IPS-NIHi7 (cell line): ENCODE measurements around the gene FNDC1.

Source experiments
- DNase-seq: peaks from one replicate; pipeline ENCODE4 v3.0.0; 2012; ENCODE audit warnings: mixed read lengths; ENCODE audit errors: extremely low spot score

Gene FNDC1

GRCh38 chr6:159212028-159212427 is 42.8 kb downstream of the FNDC1 start:
- DNase-seq, result no peak

DNA sequence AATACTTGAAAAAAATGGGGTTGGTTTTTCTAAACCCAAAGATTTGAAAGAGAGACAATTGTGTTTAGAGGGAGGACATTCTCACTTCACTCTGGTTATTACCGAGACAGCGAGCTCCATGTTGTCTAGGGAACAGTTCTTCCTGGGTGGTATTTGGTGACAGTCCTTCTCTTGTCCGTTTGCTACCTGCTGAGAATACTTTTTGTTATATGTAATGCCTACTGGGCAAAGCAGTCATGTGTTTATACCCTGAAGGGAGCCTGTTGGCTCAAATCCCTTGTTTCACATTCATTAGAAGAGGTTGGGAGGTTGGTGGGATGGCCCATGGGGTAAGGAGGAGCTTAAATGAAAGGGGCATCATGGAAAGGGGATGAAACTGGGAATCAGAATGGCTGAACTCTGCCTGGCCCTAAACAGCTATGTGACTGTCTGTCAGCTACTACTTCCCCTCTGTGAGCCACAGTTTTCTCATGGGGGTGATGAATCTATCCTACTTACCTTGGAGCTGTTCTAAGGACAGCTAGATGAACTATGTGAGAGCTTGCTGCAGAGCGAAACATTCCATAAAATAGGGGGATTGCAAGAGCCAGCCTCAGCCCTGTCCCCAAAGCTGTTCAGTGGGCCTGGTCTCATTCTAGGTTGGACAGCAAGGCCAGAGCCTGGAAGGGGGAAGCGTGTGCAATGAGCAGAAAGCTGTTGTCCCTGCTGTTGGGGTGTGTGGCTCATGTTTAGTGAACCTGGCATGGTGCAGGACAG is 43.5 kb downstream of the FNDC1 start:
- DNase-seq, result no peak

- DNase-seq, result no peak
These were observed 44.2 kb downstream of the FNDC1 start for GRCh38 chr6:159213405-159213804.

DNA sequence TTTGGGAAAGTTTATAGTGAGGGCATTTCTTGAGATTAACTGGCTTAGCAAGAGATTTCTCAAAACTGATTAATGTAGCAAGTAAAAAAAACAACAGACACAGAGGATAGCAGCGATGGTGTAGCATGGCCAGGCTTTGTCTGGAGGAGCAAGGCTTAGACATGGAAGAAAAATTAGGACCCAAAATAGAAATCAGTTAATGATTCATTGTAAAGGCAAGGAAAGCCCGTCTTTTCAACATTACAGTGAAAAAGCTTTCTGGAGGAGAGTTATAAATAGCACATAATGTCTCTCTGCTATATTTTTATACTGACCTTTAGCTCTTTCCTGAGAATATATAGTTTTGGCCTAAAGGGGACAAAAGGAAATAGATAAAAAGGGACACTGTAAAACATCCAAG is 45.1 kb downstream of the FNDC1 start:
- DNase-seq, result no peak

GRCh38 chr6:159217595-159218275 is 48.5 kb downstream of the FNDC1 start:
- peak; percentile 88 for DNase-seq

- DNase-seq, result no peak
These were observed 50.9 kb downstream of the FNDC1 start for GRCh38 chr6:159220093-159220492.

- DNase-seq, result no peak
These were observed 52.4 kb downstream of the FNDC1 start for GRCh38 chr6:159221486-159222170.

DNA sequence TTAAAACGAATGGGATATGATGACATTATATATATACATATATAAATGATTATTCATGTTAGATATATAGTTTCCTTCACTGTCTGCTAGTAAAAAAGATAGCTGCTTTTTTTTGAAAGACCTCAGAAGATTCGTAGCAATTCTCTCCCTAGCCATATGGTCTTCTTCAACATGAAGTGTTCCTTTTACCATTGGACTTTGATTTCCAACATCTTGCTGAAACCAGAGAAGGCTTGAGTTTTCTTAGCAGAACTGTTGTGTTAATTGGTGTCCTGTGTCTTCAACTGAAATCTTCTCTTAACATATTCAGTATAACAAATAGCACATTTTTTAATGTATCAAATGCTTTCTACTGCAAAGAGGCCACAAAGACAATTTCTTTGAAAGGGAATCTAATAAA is 55.3 kb downstream of the FNDC1 start:
- DNase-seq, result no peak

- DNase-seq, result no peak
These were observed 60.5 kb downstream of the FNDC1 start for GRCh38 chr6:159229651-159230051.

DNA sequence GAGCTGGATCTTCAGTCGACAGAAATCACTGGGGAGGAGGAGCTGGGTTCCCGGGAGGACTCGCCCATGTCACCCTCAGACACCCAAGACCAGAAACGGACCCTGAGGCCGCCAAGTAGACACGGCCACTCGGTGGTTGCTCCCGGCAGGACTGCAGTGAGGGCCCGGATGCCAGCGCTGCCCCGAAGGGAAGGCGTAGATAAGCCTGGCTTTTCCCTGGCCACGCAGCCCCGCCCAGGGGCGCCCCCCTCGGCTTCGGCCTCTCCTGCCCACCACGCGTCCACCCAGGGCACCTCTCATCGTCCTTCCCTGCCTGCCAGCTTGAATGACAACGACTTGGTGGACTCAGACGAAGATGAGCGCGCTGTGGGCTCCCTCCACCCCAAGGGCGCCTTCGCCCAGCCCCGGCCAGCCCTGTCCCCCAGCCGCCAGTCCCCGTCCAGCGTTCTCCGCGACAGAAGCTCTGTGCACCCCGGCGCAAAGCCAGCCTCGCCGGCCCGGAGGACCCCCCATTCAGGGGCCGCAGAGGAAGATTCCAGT is 63.0 kb downstream of the FNDC1 start:
- no peak for DNase-seq

DNA sequence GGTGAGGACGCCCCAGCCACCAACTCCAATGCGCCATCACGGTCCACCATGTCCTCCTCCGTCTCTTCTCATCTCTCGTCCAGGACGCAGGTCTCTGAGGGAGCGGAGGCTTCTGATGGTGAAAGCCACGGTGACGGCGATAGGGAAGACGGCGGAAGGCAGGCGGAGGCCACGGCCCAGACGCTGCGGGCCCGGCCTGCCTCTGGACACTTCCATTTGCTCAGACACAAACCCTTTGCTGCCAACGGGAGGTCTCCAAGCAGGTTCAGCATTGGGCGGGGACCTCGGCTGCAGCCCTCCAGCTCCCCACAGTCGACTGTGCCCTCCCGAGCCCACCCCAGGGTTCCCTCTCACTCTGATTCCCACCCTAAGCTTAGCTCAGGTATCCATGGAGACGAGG is 63.6 kb downstream of the FNDC1 start:
- DNase-seq, result no peak

DNA sequence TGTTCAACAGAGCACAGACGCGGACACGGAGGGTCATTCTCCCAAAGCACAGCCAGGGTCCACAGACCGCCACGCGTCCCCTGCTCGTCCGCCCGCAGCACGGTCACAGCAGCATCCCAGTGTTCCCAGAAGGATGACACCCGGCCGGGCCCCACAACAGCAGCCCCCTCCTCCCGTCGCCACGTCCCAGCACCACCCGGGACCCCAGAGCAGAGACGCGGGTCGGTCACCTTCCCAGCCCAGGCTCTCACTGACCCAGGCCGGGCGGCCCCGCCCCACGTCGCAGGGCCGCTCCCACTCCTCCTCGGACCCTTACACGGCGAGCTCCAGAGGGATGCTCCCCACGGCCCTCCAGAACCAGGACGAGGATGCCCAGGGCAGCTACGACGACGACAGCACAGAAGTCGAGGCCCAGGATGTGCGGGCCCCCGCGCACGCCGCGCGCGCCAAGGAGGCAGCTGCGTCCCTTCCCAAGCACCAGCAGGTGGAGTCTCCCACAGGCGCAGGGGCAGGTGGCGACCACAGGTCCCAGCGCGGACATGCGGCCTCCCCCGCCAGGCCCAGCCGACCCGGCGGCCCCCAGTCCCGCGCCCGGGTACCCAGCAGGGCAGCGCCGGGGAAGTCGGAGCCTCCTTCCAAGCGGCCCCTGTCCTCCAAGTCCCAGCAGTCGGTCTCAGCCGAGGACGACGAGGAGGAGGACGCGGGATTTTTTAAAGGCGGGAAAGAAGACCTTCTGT is 64.3 kb downstream of the FNDC1 start:
- peak; percentile 67 for DNase-seq

DNA sequence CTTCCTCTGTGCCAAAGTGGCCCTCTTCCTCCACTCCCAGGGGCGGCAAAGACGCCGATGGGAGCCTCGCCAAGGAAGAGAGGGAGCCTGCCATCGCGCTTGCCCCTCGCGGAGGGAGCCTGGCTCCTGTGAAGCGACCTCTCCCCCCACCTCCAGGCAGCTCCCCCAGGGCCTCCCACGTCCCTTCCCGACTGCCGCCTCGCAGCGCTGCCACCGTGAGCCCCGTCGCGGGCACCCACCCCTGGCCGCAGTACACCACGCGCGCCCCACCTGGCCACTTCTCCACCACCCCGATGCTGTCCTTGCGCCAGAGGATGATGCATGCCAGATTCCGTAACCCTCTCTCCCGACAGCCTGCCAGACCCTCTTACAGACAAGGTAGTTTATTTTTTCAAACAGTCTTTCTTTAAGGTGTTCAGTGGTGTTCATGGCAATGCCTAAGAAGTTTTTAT is 64.9 kb downstream of the FNDC1 start:
- DNase-seq, result no peak

GRCh38 chr6:159238920-159239558 is 69.8 kb downstream of the FNDC1 start:
- no peak for DNase-seq

DNA sequence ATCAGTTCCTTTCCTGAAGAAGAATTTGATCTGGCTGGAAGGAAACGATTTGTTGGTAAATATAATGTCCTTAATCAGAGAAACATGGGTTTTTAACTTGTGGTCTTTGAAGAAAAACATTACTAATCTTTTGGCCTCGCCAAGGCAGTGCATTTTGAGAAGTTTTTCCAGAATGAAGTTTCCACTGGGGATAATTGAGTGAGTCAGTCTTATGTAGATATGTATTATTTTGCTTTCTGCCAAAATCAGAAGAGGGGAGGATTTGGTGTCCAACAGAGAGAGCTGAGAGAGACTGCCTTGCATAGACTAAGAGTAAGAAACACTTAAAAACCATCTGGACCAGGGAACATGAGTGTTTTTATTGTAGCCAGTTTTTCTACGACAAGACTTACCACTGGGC is 79.9 kb downstream of the FNDC1 start:
- DNase-seq, result no peak

DNA sequence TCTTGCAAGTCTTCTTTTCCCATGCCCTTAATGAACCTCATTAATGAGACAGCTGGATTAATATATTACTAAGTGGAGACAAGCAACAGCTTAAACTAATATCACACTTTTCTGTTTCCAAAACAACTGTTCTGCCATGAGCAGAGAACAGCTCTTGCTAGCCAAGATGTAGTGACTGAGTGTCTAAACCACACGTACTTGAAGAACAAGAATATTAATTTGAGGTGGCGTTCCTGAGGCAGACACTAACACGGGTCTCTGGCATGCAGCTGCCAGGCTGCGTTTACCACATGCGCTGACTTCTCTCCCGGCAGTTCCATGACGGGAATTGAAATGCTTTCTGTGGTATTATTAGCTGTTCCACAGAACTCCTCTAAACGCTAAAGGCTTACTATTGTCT is 80.6 kb downstream of the FNDC1 start:
- no peak for DNase-seq

GRCh38 chr6:159250633-159251032 is 81.4 kb downstream of the FNDC1 start:
- DNase-seq, result no peak

DNA sequence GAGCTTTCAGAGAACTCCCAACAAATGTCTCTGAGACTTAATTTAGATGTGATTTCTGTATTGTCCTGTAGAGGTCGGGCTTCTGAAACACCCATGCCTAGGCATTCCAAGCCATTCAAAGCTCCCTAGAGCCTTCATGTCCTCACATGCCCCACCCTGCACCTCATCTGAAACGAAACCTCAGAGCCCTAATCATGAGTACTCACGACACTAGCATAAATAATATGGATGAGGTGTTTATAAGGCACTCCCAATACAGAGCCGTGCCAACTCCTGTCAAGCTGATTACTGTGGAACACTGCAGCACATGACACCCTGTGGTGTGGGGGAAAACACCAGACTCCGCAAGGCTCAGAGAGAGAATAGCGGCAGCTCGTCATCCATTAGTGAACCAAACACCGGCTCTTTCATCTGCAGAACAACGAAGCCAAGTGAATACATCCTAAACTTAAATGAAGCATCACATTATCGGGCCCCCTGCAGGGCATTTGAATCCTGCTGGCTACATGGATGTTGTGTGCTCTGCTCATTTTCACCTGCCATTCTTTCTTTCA is 83.8 kb downstream of the FNDC1 start:
- DNase-seq, result peak; percentile 86

DNA sequence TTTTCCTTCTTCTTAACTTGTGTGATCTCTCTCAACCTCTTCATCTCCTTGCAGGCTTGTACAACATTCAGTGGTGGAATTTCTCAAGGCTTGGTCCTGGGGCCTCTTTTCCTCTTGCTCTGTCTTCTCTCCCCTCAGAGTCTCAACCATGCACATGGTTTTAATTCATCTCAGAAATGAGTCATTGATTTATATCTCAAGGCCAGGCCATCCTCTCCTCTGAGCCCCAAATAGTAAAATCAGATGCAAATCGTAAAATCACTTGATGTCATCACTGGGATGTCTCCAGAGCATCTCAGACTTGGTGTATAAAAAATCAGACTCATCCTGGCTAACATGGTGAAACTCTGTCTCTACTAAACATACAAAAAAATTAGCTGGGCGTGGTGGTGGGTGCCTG is 85.0 kb downstream of the FNDC1 start:
- DNase-seq, result no peak

DNA sequence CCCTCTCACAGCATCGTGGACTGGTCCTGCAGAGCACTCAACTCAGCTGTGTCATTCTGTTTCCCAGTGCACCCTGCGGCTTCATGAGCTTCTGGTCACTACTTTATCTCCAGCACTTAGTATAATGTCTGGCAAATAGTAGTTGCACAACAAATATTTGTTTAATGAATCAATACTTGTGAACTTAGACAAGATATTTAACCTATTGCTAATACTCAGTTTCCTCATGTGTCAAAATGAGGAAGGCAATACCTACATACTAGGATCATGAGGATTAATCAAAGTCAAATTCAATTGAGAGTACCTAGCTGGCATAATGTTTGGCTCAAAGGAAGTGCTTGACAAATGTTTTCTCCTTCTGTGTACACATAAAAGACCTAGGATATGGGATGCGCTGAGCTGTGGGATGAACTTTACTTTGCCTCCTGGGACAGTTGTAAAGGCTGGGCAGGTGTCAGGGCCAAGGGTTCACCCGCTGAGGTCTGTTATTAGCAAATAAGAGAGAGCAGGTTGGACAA is 86.3 kb downstream of the FNDC1 start:
- DNase-seq, result no peak

GRCh38 chr6:159256128-159256527 is 86.9 kb downstream of the FNDC1 start:
- no peak for DNase-seq
